Activated naive CD8-positive, alpha-beta T cell treated with anti-CD3 and anti-CD28 coated beads, Interleukin-2, amount 50 U/mL, for 16 hours (primary cell): ENCODE measurements around the gene RPS29.

Experiments used
- DNase-seq: peaks from one replicate; pipeline ENCODE4 v3.0.0-alpha.2; 2020; ENCODE audit warnings: low read depth, low spot score

The RPS29 gene

GRCh38 chr14:49551569-49551968 lies 34.6 kb downstream of the RPS29 start:
- DNase-seq: no peak

DNA sequence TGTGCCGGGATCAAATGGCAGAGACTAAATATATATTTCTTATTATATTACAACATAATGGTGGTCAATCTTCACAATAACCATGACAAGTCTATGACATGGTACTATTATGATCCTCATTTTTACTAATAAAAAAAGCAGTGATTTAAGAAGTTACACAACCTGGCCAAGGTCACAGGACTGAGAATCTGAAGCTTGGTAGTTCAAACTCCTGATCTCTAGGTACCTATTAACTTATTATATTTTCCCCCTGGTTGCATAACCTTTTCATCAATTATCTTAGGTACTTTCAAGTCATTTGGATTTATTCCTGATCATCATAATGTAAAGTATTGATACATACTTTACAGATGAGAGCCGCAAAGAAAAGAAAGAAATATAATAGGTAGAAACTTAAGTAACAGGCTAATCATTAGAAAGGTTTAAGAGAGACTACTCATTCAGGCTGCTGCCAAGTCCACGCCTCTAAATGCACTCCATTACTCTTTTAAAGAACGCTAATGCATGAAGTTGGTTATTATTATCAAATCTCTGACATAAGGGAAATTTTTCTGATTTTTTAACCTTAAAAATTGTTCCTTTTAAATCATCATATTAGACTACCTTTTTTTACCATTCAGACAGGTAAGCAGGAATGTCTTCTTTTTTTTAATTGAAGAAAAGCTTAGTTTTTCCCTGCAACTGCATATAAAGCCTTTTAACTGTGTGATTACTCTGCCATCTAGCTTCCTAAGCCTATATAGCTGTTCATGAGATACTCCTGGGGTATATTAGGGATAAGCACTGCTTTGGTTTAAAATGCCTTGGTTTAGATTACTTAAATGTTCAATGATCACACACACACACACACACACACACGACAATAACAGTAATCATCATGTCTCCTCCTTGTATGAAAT lies 35.6 kb downstream of the RPS29 start:
- no peak for DNase-seq

GRCh38 chr14:49549881-49550280 lies 36.3 kb downstream of the RPS29 start:
- no peak for DNase-seq

GRCh38 chr14:49549446-49549845 lies 36.7 kb downstream of the RPS29 start:
- DNase-seq: no peak

DNA sequence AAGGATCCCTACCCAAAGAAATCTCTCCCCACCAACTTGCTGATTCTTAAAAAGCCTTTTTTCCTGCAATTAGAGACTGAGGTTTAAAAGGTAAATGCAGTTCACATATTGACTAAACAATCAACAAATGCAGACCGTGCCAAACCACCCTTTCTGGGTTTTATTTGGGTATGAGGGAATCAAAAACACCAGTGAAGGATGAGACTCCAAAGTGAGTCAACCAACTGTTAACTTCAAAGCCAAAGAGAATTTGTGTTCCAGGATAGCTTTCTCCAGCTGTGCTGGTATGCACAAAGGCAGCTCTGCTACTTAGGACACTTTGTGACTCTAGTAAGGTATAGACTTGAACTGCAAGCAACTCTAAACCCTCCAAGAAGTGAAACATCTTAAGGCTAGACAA lies 39.4 kb downstream of the RPS29 start:
- DNase-seq: no peak

- DNase-seq: no peak
These were observed 40.5 kb downstream of the RPS29 start for GRCh38 chr14:49545716-49546115.

GRCh38 chr14:49545071-49545470 lies 41.1 kb downstream of the RPS29 start:
- no peak for DNase-seq

DNA sequence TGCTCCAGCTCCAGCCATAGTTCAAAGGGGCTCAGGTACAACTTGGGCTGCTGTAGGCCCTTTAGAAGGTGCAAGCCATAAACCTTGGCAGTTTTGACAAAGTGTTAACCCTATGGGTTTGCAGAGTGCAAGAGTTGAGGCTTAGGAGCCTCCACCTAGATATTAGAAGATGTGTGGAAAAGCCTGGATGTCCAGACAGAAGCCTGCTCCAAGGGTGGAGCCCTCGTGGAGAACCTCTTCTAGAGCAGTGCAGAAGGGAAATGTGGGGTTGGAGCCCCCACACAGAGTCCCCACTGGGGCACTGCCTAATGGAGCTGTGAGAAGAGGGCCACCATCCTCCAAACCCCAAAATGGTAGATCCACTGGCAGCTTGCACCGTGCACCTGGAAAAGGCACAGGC lies 45.1 kb downstream of the RPS29 start:
- DNase-seq: no peak

DNA sequence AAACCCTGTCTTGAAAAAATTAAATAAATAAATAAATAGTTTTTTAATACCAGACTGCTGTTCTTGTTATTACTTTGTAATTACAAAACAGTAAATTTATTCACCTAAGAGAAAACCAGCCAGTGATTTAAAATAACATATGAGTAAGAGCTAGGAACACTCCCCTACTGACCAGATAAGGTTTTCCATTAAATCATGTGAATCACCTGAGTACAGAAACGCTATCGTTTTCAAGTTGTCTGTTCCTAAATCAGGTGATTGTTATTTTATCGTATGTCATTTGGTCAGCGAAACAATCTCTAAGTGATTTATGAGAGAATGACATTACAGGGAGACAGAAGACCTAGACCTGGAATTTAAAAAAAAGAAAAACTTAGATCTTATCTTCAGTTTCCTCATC lies 47.3 kb downstream of the RPS29 start:
- DNase-seq: no peak
